GM18951 (cell line): ENCODE measurements around the gene NFIC.
"Not testable (repeated sequence)": the region's sequence is repeated elsewhere in the genome, so short reads cannot be mapped to it uniquely, and the experiment has no call there.

ENCODE experiments used
- POLR2A ChIP-seq: IDR thresholded peaks from 4 replicates; pipeline ENCODE4 v1.6.1; 2011; ENCODE audit warnings: mild to moderate bottlenecking; ENCODE audit not compliant: insufficient read length, insufficient read depth; ENCODE audit errors: extremely low read depth
- in situ Hi-C: fragments of 300-500 bp; cut with MboI; formaldehyde crosslinking; loops from one replicate; pipeline ENCODE4 v1.12.0; 2022; ENCODE audit warnings: low sequenced_read_pairs, mixed read lengths, inconsistent platforms; ENCODE audit not compliant: unreplicated experiment

The NFIC gene

GRCh38 chr19:3344608-3345598 is 21.5 kb upstream of the NFIC start:
- in situ Hi-C loops, result no loop called here
- TF ChIP-seq POLR2A, result no peak

GRCh38 chr19:3345850-3346460 is 20.4 kb upstream of the NFIC start:
- no peak for TF ChIP-seq POLR2A
- in situ Hi-C loops, result no loop called here

- in situ Hi-C loops, result no loop called here
- TF ChIP-seq POLR2A, result no peak
Measured at GRCh38 chr19:3346677-3347353, 19.6 kb upstream of the NFIC start.

- in situ Hi-C loops, result no loop called here
- TF ChIP-seq POLR2A, result no peak
Measured at GRCh38 chr19:3348042-3348441, 18.3 kb upstream of the NFIC start.

- in situ Hi-C loops, result not testable (repeated sequence)
Measured at GRCh38 chr19:3348469-3348868, 17.9 kb upstream of the NFIC start.

- no peak for TF ChIP-seq POLR2A
- in situ Hi-C loops, result no loop called here
Measured at GRCh38 chr19:3350014-3350663, 16.2 kb upstream of the NFIC start.

- TF ChIP-seq POLR2A, result no peak
- in situ Hi-C loops, result no loop called here
Measured at GRCh38 chr19:3351702-3352447, 14.5 kb upstream of the NFIC start.

GRCh38 chr19:3353493-3353892 is 12.9 kb upstream of the NFIC start:
- in situ Hi-C loops, result no loop called here

GRCh38 chr19:3356805-3357204 is 9.6 kb upstream of the NFIC start:
- in situ Hi-C loops, result no loop called here
- TF ChIP-seq POLR2A, result no peak

More at GRCh38 chr19:3353493-3353892, 12.9 kb upstream of the NFIC start:
- no peak for TF ChIP-seq POLR2A

GRCh38 chr19:3357271-3357991 is 9.0 kb upstream of the NFIC start:
- in situ Hi-C loops, result no loop called here

GRCh38 chr19:3357992-3358688 is 8.2 kb upstream of the NFIC start:
- in situ Hi-C loops, result no loop called here
- TF ChIP-seq POLR2A, result no peak

More at GRCh38 chr19:3357271-3357991, 9.0 kb upstream of the NFIC start:
- no peak for TF ChIP-seq POLR2A
